NCI-H146 (cell line): ENCODE data around the gene ANKRD33B.
"Not testable (repeated sequence)": the region's sequence is repeated elsewhere in the genome, so short reads cannot be mapped to it uniquely, and the experiment has no call there.

Source experiments
- DNase-seq: peaks from one replicate; lab custom pipeline; 2025; lab: John Stamatoyannopoulos, UW

ANKRD33B gene

GRCh38 chr5:10660720-10661387 is 97.0 kb downstream of the ANKRD33B start:
- no peak for DNase-seq

- DNase-seq = no peak
Observed at GRCh38 chr5:10661401-10661800, 97.5 kb downstream of the ANKRD33B start.

DNA sequence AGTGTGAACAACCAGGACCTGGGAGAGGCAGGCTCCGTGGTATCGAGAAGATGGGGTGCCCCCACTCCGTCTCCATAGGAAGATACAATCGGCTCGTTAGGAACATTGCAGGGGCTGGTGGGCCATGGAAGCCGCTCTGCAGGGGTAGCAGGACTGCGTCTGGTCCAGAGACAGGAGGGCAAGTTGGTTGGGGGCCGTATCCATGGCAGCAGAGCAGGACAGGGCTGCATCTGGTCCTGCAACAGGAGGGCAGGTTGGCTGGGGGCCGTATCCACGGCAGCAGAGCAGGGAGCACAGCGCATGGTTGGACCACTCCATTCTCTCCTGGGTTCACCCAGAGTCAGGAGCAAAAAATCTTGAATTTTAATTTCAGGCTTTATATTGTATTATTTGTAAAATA is 98.2 kb downstream of the ANKRD33B start:
- DNase-seq = no peak

- DNase-seq = no peak
Observed at GRCh38 chr5:10662661-10663488, 99.0 kb downstream of the ANKRD33B start.

DNA sequence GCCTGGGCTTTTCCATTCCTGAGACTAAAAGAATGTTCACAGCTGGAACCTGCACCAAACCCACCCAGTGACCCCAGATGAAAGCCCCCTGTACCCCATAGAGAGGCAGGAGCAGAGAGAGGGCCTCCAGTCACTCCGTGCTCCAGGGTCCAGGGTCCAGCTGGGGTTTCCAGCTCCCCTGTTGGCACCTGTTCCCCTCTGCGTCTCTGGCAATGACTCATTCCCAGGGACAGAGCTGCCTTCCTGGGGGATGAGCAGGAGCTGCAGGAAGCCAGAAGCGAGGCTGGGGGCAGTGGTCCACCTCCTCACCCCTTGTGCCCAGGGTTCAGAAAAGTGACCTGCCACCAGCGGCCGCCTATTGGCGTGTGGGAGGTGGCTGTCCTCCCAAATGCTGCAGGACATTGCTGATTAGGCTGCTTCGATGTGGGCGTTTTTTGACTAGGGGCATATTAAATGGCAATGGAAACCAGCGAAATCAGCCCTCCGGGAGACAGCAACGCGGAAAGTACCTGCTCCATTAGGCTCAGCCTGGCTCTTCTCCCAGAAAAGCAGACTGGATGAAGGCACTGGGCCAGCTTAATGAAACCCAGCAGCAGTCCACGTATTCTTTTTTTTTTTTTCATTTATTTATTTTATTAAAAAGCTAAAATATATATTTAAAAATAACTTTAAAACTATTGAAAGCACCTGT is 99.8 kb downstream of the ANKRD33B start:
- DNase-seq = no peak

GRCh38 chr5:10664180-10664769 is 100.4 kb downstream of the ANKRD33B start:
- not testable (repeated sequence) for DNase-seq

GRCh38 chr5:10665799-10666198 is 101.9 kb downstream of the ANKRD33B start:
- DNase-seq = no peak

GRCh38 chr5:10666531-10667299 is 102.8 kb downstream of the ANKRD33B start:
- no peak for DNase-seq

- no peak for DNase-seq
Observed at GRCh38 chr5:10667431-10668057, 103.7 kb downstream of the ANKRD33B start.

GRCh38 chr5:10668697-10669096 is 104.8 kb downstream of the ANKRD33B start:
- DNase-seq = no peak

- DNase-seq = no peak
Observed at GRCh38 chr5:10669983-10670382, 106.1 kb downstream of the ANKRD33B start.

DNA sequence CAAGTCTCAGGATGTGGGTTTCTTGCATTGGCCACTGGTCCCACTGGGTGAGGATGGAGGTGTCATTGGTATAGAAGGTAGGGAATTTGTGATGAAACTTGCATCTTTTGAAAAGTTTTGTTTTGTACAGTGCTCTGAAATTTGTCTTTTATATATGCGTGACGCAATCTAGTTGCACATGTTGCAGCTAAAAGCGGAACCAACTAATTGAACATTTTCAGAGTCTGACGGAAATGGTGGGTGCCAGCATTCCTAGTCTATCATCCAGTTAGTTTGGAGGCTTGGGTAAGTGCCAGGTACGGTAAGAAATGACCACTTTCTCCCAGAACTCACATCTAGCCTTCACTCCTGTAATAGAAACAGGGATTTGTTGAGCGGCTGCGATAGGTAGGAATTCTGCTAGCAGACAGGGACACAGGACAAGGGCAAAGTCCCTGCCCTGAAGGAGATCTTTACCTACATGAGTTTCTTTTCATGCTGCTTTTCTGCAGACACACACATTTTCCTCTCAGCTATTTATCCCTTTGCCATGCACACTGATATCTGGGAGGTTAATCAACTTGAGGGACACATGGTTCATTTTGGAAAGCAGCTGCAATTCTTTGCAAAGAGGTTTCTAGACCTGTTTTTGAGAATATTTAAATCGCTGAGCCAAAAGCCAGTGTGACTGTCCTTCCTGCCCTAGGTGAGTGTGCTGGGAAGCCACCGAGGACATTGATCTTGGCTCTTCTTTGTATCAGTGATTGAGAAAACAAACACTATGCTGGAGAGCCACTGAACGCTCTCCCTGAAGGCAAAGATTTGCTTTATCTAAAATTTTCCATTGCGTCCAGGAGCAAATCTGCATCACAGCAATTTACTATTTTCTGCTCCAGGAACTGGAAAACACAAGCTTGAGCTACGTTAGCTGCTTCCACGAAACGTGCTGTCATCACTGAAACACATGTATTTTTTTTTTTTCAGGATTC is 107.5 kb downstream of the ANKRD33B start:
- DNase-seq = no peak

DNA sequence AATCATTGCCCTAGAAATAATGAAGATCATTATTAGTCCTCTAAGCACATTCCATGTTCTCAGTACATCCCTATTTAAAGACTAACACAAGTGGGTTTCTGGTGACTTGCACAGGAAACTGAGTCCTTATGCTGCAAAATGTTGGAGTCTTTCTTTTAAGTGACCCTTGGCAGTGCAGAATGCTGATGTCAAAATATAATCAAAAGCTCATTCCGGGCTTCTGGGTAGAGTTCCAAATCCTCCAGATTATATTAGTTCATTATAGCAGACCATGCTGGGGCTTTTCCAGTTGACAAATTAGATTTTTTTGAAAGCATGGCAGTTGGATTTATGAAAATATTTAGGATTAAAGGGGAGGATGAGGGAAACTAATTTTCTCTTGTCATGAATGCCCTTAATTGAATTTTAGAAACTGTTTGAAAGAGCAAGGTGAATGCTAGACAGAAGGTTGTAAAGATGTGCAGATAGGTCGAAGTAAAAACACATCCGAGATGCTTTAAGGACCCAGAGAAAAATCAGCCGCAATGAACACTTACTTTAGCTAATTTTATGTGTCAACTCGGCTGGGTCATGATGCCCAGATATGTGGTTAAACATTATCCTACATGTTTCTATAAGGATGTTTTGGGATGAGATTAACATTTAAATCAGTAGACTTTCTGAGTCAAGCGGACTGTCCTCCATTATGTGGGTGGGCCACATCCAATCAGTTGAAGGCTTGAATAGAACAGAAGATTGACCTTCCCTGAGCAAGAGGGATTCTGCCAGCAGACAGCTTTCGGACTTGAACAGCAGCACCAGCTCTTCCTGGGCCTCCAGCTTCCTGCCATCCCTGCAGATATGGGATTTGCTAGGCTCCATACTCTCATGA is 108.5 kb downstream of the ANKRD33B start:
- DNase-seq = no peak

- DNase-seq = no peak
Observed at GRCh38 chr5:10673017-10673389, 109.1 kb downstream of the ANKRD33B start.

DNA sequence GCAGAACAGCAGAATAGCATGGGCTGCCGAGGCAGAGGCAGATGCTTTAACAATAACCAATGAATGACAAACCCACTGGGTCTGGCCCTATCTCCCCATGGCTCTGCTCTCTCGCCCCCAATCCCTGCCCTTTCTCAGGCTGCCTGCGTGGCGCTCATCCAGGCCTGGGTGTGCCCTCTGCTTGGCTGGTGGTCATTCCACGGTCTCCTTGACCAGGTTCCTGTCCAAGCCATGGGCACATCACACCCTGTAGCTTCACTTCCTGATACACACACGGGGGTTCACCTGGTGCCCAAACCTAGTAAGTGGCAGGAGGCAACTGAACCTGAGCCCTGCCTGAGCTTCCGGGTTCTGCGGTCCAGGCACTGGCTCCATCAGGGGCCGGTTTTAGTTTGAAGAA is 109.5 kb downstream of the ANKRD33B start:
- no peak for DNase-seq

DNA sequence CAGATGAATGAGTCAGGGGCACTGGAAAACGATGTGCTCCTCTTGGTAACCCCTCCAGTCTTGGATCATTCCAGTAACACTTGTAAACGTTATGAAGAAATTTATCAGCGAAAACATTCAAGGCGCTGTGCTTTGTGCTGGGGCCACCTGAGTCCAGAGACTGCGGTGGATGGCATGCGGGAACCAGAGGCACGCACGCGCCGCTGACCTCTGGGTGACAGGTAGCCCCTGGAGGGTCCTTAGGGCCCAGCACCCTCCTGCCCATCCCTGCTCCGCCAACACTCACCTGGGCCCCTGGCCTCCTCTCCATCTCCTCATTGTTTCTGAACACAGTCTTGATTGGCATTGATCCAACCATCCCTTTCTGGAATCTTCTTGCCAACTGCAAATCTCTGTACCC is 110.2 kb downstream of the ANKRD33B start:
- DNase-seq = no peak

- DNase-seq = no peak
Observed at GRCh38 chr5:10674582-10674981, 110.7 kb downstream of the ANKRD33B start.

- DNase-seq = no peak
Observed at GRCh38 chr5:10675177-10675700, 111.4 kb downstream of the ANKRD33B start.

DNA sequence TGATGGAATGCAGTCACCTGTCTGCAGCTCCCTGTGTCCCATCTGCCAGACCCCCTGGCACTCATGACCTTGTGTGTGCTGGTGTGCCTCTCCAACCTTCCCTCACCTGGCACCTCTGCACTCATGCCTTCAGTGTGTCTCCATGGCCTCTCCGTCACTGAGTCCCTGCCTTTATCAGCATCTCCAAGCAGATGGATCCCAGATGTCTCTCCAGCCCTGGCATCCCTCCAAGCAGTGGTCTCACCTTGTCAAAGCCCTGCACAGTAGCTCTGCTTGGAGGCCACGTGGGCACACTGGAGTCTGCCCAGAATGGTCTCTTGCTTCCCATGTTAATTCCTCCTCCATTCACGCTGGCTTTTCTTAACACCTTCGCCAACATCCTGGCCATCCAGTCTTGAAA is 112.4 kb downstream of the ANKRD33B start:
- no peak for DNase-seq
